SU-DHL-6 (cell line): ENCODE results near the gene RALGDS.
A peak's percentile ranks its signal among the peaks of the same experiment; 100 is the strongest.

Experiments used
- H2AFZ ChIP-seq: fragments of 200-600 bp; sonication (generic); 2 replicates; pipeline ENCODE4 v1.6.1; 2014; ENCODE audit warnings: low read depth, mild to moderate bottlenecking, moderate library complexity, mixed read lengths, antibody characterized with exemption, low read length; ENCODE audit not compliant: severe bottlenecking
- H3F3A ChIP-seq: fragments of 200-600 bp; shearing (Covaris generic); 2 replicates; pipeline ENCODE4 v1.6.0; 2016; ENCODE audit warnings: antibody characterized with exemption, mild to moderate bottlenecking; ENCODE audit not compliant: insufficient read depth
- H3K27ac ChIP-seq: fragments of 200-600 bp; sonication (generic); 2 replicates; pipeline ENCODE4 v1.5.1; 2016; ENCODE audit warnings: low read depth, mild to moderate bottlenecking, low read length, moderate library complexity, mixed read lengths
- H3K27me3 ChIP-seq: fragments of 200-600 bp; sonication (generic), shearing (Covaris generic); 2 replicates; pipeline ENCODE4 v1.6.0; 2014; ENCODE audit warnings: mild to moderate bottlenecking, low read length
- H3K36me3 ChIP-seq: fragments of 200-600 bp; sonication (generic); 2 replicates; pipeline ENCODE4 v1.6.1; 2014; ENCODE audit warnings: mild to moderate bottlenecking, low read length, mixed read lengths
- H3K4me2 ChIP-seq: fragments of 300-600, 200-600 bp; shearing (Covaris generic), sonication (generic); 2 replicates; pipeline ENCODE4 v1.6.0; 2014; ENCODE audit warnings: low read length, low read depth, mild to moderate bottlenecking; ENCODE audit not compliant: poor library complexity, severe bottlenecking
- H3K4me3 ChIP-seq: fragments of 200-600 bp; sonication (generic); 2 replicates; pipeline ENCODE4 v1.5.1; 2014; ENCODE audit warnings: antibody characterized with exemption, low read length, mild to moderate bottlenecking, mixed read lengths; ENCODE audit not compliant: insufficient read depth, poor library complexity, severe bottlenecking
- H3K79me2 ChIP-seq: fragments of 200-600 bp; sonication (generic); 2 replicates; pipeline ENCODE4 v1.6.1; 2014; ENCODE audit warnings: mild to moderate bottlenecking, low read length, moderate library complexity; ENCODE audit not compliant: insufficient read depth
- H3K9ac ChIP-seq: fragments of 200-600 bp; sonication (generic); 2 replicates; pipeline ENCODE4 v1.7.0; 2014; ENCODE audit warnings: mild to moderate bottlenecking, low read length
- H3K9me2 ChIP-seq: fragments of 200-600 bp; sonication (generic); replicated peaks from 2 replicates; pipeline ENCODE4 v1.6.1; 2014; ENCODE audit warnings: low read length; ENCODE audit not compliant: insufficient read depth
- H3K9me3 ChIP-seq: fragments of 200-600 bp; sonication (generic); 2 replicates; pipeline ENCODE4 v1.6.1; 2014; ENCODE audit warnings: low read length, mixed read lengths; ENCODE audit not compliant: insufficient read depth
- H4K20me1 ChIP-seq: fragments of 200-600 bp; sonication (generic); 2 replicates; pipeline ENCODE4 v1.6.1; 2014; ENCODE audit warnings: low read depth, mild to moderate bottlenecking, antibody characterized with exemption, low read length, moderate library complexity, mixed read lengths
- CTCF ChIP-seq: fragments of 200-600 bp; sonication (generic); IDR thresholded peaks from one replicate; pipeline ENCODE4 v1.5.1; 2017; ENCODE audit warnings: antibody characterized with exemption, mild to moderate bottlenecking, low read length, moderate library complexity; ENCODE audit not compliant: insufficient read depth, poor library complexity, severe bottlenecking
- EZH2phosphoT487 ChIP-seq: fragments of 200-600 bp; sonication (generic), shearing (Covaris generic); conservative IDR thresholded peaks from 2 replicates; pipeline ENCODE4 v1.6.1; 2018; ENCODE audit warnings: mild to moderate bottlenecking, antibody characterized with exemption, low read length, moderate library complexity, mixed read lengths

RALGDS gene

GRCh38 chr9:133151041-133151440 lies 30.0 kb upstream of the RALGDS start:
- TF ChIP-seq EZH2phosphoT487 = no peak
- TF ChIP-seq CTCF = no peak

GRCh38 chr9:133149130-133150015 lies 28.3 kb upstream of the RALGDS start:
- Histone ChIP-seq H3K9me2 (no peaks in the 10 kb centered on the region), H3K4me2 (peak overlapping the region; percentile 89), H3F3A (peaks cover 13% of the 10 kb centered on the region), H4K20me1 (peaks cover 10% of the 10 kb centered on the region; the same call in 1 of the 2 replicates), H3K9ac (peak overlapping the region; percentile 72), H3K27me3 (no peaks in the 10 kb centered on the region), H3K79me2 (peaks cover 9% of the 10 kb centered on the region; the same call in 1 of the 2 replicates), H3K4me3 (peak overlapping the region; percentile 50), H3K36me3 (no peaks in the 10 kb centered on the region), H3K27ac (peak overlapping the region; percentile 49), H3K9me3 (no peaks in the 10 kb centered on the region), H2AFZ (peak overlapping the region; percentile 95)
- peak; percentile 13 for TF ChIP-seq CTCF
- TF ChIP-seq EZH2phosphoT487 = no peak

More at GRCh38 chr9:133151041-133151440, 30.0 kb upstream of the RALGDS start:
- no peak overlapping the region for H2AFZ ChIP-seq
- no peak overlapping the region for H3K4me2 ChIP-seq
- peaks cover 13% of the 10 kb centered on the region for H3F3A ChIP-seq
- H3K27me3 ChIP-seq = no peaks in the 10 kb centered on the region
- peaks cover 9% of the 10 kb centered on the region; the same call in 1 of the 2 replicates for H3K79me2 ChIP-seq
- no peaks in the 10 kb centered on the region for H4K20me1 ChIP-seq
- H3K27ac ChIP-seq = no peak overlapping the region
- H3K36me3 ChIP-seq = no peaks in the 10 kb centered on the region
- H3K9ac ChIP-seq = no peak overlapping the region
- no peaks in the 10 kb centered on the region for H3K9me3 ChIP-seq
- H3K4me3 ChIP-seq = no peak overlapping the region
- H3K9me2 ChIP-seq = no peaks in the 10 kb centered on the region

GRCh38 chr9:133148199-133149129 lies 27.4 kb upstream of the RALGDS start:
- peaks cover 9% of the 10 kb centered on the region; the same call in 1 of the 2 replicates for H3K79me2 ChIP-seq
- TF ChIP-seq CTCF (no peak), EZH2phosphoT487 (no peak)

More at GRCh38 chr9:133148199-133149129, 27.4 kb upstream of the RALGDS start:
- Histone ChIP-seq H3K4me2 (peak overlapping the region; percentile 59), H4K20me1 (peaks cover 10% of the 10 kb centered on the region; the same call in 1 of the 2 replicates), H3K9me3 (no peaks in the 10 kb centered on the region), H2AFZ (peak overlapping the region; percentile 15), H3K9me2 (no peaks in the 10 kb centered on the region), H3K27ac (peak overlapping the region; percentile 33), H3K9ac (peak overlapping the region; percentile 63), H3K36me3 (no peaks in the 10 kb centered on the region), H3K4me3 (peak overlapping the region; percentile 57), H3F3A (peaks cover 13% of the 10 kb centered on the region), H3K27me3 (no peaks in the 10 kb centered on the region)
